Measurements from ENCODE around the gene GLRX. TPM values are rescaled to one million over a fixed set of nuclear protein-coding genes. Genes with fewer than 3 reads are reported as not detected.

The GLRX gene
- total RNA-seq, 1 experiment from 2014 or later: 46.3 TPM

DNA sequence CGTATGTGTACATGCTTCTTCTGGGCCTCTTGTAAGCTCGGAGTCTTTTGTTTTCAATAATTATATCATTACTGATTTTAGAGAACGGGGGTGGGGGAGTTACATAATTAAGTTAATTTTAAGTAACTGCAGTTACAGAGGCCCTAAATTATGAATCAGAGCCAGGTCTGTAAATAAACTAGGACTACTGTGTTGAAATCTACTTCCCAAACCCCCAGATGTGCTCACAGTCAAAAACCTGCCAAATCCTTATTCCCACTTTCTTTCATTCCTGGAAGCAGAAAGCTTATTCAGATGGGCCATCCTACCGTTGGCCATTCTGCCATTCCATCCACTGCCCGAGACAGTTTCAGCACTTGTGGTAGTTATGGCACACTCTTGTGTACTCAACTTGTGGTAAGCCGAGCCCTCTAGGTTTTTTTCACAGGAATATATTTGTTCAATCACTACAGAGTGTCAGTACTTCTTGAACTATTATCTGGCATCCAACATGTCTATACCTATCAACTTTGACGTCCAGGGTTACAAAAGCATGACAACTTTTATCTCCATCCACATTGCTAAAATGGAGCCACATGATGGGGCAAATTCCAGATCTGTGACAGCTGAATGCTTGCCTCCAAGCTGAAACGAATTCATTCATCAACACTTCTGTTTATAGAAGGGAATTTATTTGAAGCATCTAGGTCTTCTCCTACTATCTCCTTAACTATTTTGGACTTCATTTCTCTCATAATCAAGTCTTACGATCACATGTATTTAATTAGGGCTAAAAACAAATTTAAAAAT is 37.8 kb downstream of the GLRX start:
- DNase-seq (ENCODE audit: low read depth): no peak

DNA sequence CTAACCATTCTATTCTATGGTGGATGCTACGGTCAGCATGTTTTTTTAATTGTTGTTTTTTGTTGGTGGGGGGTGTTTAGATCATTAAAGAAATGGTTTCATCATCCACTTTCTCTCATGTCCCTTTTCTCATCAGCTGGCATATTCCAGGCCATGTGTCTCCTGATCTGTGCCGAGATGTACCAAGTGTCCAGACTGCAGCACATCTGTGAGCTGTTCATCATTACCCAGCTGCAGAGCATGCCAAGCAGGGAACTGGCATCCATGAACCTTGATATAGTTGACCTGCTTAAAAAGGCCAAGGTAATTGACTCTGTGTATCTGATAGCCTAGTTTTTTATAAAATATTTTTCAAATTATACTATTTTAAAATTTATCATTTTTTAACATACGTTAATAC is 38.9 kb downstream of the GLRX start:
- no peak for DNase-seq (ENCODE audit: low read depth)

GRCh38 chr5:95782181-95782580 is 40.3 kb downstream of the GLRX start:
- no peak for DNase-seq (ENCODE audit: low read depth)

GRCh38 chr5:95781101-95781583 is 41.4 kb downstream of the GLRX start:
- peak; percentile 75 for DNase-seq (ENCODE audit: low read depth)

GRCh38 chr5:95780597-95780996 is 41.9 kb downstream of the GLRX start:
- no peak for DNase-seq (ENCODE audit: low read depth)

DNA sequence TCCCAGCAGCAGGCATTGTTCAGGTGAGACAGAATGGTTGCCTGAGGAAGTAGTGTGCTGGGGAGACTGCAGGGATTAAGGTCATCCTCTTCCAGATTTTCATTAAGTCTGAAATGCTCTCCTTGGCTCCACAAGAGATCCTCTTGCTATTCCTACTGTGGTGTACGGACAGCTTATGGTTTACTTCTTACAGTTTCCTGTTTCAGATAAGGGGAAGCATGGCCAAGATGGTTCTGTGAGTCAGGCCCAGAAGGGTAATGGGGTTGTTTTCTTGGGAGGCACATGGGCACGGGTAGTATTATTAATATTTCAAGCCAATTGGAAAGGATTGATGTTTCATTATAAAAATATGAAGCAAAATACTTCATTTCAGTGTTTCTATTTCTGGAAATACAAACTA is 42.9 kb downstream of the GLRX start:
- DNase-seq (ENCODE audit: low read depth): no peak

- no peak for DNase-seq (ENCODE audit: low read depth)
Observed at GRCh38 chr5:95778713-95779436, 43.7 kb downstream of the GLRX start.

DNA sequence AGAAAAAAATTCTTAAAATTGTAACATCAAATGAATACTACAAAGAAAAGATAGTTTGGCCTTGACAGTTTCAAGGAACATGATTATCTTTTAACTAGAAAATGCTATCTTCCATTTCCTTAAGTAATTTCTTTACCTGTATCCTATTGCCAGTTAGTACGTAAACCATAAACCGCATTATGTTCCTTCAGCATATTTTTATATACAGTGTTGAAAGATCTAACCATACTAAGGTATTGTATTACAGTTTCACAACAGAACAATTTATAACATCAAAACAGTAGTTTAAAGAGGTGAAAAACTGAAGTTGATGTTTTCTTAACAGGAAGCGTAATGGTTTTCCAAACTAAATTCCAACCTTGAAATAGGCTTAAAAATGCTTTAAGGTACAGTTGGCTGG is 45.1 kb downstream of the GLRX start:
- DNase-seq (ENCODE audit: low read depth): no peak

GRCh38 chr5:95773335-95774059 is 49.0 kb downstream of the GLRX start:
- peak; percentile 81 for DNase-seq (ENCODE audit: low read depth)

DNA sequence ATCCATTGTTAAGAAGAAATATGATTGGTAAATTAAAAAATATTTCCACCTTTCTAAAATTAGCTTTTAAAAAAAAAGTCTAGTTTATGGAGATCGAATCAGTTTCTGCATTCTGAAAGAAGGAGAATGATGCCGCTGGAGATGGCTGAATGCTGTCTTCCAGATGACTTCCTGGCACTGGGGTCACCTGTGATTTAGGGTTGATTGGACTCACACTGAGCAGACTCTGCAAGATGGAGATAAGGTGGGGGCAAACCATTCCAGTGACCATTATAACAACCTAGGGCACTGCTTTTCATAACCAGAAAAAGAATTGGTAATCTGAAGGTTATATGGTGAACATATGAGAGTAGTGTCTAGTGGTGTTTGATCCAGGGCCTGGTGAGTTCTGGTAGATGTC is 50.6 kb downstream of the GLRX start:
- no peak for DNase-seq (ENCODE audit: low read depth)

DNA sequence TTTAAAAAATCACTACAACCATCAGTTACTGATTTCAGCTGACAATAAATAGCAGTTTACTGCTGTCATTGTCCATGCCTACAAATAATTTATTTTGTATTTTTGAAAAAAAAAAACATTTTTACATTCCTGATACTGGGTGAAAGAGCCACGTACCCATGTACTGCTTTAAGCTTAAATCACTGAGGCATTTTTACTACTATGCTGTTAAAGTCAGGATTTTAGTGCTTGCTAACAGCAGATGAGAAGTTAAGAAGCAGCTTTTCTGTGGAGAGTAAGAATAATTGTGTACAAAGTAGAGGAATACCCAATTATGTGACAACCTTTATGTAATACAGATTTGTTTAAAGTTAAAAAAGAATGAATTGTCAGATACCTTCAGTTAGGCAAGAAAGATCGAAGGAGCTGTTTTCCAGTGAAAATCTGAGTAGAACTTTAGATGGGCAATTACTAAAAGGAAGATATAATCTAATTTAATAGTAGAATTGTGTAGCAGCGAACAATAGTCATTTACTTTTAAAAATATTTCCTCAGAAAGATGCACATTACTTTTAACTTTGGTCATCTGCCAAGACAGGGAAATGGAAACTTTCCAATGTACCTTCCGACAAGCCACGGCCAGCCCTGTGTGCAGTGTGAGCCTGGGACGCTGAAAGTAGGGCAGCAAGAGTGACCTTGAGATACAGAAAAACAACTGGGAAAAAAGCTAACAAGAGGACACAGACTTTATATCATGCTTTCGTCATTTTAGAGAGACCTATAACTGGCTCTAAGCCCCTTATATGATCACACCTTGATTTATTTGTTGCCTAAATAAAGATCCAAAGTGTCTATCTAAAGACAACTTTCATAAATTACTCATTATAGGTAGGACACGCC is 51.5 kb downstream of the GLRX start:
- no peak for DNase-seq (ENCODE audit: low read depth)

DNA sequence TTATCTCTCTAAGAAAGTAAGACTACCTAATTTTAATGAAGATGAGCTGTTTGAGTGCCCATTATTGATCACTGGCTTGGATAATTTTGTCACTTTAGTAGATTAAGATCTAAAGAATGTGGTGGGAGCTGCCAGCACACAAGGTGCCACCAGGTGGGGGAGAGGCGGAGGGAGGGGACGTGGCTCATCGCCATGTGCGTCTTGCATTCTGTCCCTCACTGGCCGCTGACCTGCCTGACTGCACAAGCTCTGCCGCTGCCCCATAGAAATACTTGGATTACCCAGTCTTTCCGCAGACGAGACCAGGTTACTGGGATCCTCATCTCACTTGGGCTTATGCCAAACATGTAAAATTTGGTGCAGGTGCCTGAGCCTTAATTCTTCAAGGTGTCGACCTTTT is 53.8 kb downstream of the GLRX start:
- no peak for DNase-seq (ENCODE audit: low read depth)

- no peak for DNase-seq (ENCODE audit: low read depth)
Observed at GRCh38 chr5:95763941-95764340, 58.6 kb downstream of the GLRX start.

Other genes with a start within 250 kb of the GLRX start
- gene GPR150, start 202.6 kb downstream of the GLRX start, total RNA-seq (2014; rRNA removed; shearing (Covaris generic)): not detected in 2 replicates
- 2.5 and 4.0 TPM in 2 replicates for gene RFESD, start 175.9 kb downstream of the GLRX start, total RNA-seq (2014; rRNA removed; shearing (Covaris generic))
- gene SPATA9, start 139.7 kb downstream of the GLRX start, total RNA-seq (2014; rRNA removed; shearing (Covaris generic)): not detected in 2 replicates
- 51.4 and 53.6 TPM in 2 replicates for gene RHOBTB3, start 91.4 kb downstream of the GLRX start, total RNA-seq (2014; rRNA removed; shearing (Covaris generic))
- gene ELL2, start 139.1 kb upstream of the GLRX start, total RNA-seq (2014; rRNA removed; shearing (Covaris generic)): 45.1 and 61.1 TPM in 2 replicates